ENCODE results near the gene PCNX1. TPM values are rescaled to one million over a fixed set of nuclear protein-coding genes. Genes with fewer than 3 reads are reported as not detected.

PCNX1 gene
- total RNA-seq, 5 donors from 2014 or later (not counting 1 experiment from before 2014, with no cell fraction given), result 80.8 to 140 (median 86.3) TPM

GRCh38 chr14:70882776-70883492 lies 24.3 kb upstream of the PCNX1 start:
- Histone ChIP-seq H3K4me3 (ENCODE audit: control insufficient read depth in 1 of 2, extremely low read depth in 1 of 2, low read length in 1 of 2) (no peak overlapping the region), H3K36me3 (ENCODE audit: control insufficient read depth in 2 of 2, extremely low read depth in 1 of 2, insufficient read depth in 1 of 2, low read length in 1 of 2) (no peaks in the 10 kb centered on the region), H3K27ac (ENCODE audit: low read length) (no peak overlapping the region), H3K27me3 (replicated peaks in 1 of 2; ENCODE audit: control insufficient read depth in 2 of 2, extremely low read depth in 1 of 2, insufficient read depth in 2 of 2, low read length in 1 of 2) (no peaks in the 10 kb centered on the region), H3K4me1 (ENCODE audit: control insufficient read depth in 1 of 2, extremely low read depth in 1 of 2, insufficient read depth in 2 of 2, low read length in 2 of 2) (peaks cover 10 to 49% of the 10 kb centered on the region in 2 experiments), H3K9me3 (no peaks in the 10 kb centered on the region)
- ATAC-seq (replicated peaks in 1 of 4) (peak in 2 of 4 experiments; percentile 26 to 27), DNase-seq (no peak)
- H3K27me3 Mint-ChIP-seq, result no peaks in the 10 kb centered on the region
- H3K36me3 Mint-ChIP-seq, result no peaks in the 10 kb centered on the region
- ChIA-PET POLR2A (interaction anchor here in 1 of 2 donors (0.6 kb wide), 1 partner anchor 1103 kb away, joined by 3 read pairs; no protein-coding TSS in a partner anchor), CTCF (interaction anchor here in 1 of 2 donors (0.6 kb wide), 1 partner anchor 19 kb away, joined by 3 read pairs; no protein-coding TSS in a partner anchor)
- H3K27ac Mint-ChIP-seq, result peak overlapping the region; percentile 13 to 81
- peaks cover 59 to 61% (median 59%) of the 10 kb centered on the region in 3 donors for H3K4me1 Mint-ChIP-seq
- 96% methylated on average over 4 of the region's 6 CpGs for WGBS (ENCODE audit: insufficient coverage)
- no peak overlapping the region for H3K4me3 Mint-ChIP-seq
- H3K9me3 Mint-ChIP-seq, result no peaks in the 10 kb centered on the region

GRCh38 chr14:70884595-70885342 lies 22.5 kb upstream of the PCNX1 start:
- Histone ChIP-seq H3K36me3 (ENCODE audit: control insufficient read depth in 2 of 2, extremely low read depth in 1 of 2, insufficient read depth in 1 of 2, low read length in 1 of 2) (no peaks in the 10 kb centered on the region), H3K27me3 (replicated peaks in 1 of 2; ENCODE audit: control insufficient read depth in 2 of 2, extremely low read depth in 1 of 2, insufficient read depth in 2 of 2, low read length in 1 of 2) (no peaks in the 10 kb centered on the region), H3K9me3 (no peaks in the 10 kb centered on the region), H3K27ac (ENCODE audit: low read length) (no peak overlapping the region), H3K4me1 (ENCODE audit: control insufficient read depth in 1 of 2, extremely low read depth in 1 of 2, insufficient read depth in 2 of 2, low read length in 2 of 2) (peaks cover 10 to 60% of the 10 kb centered on the region in 2 experiments), H3K4me3 (ENCODE audit: control insufficient read depth in 1 of 2, extremely low read depth in 1 of 2, low read length in 1 of 2) (no peak overlapping the region)
- ChIA-PET POLR2A (no interaction called here), CTCF (interaction anchor here (0.6 to 0.9 kb wide), 3 partner anchors 10 to 71 kb away, joined by 3 to 4 read pairs (median 3); no protein-coding TSS in a partner anchor)
- Mint-ChIP-seq H3K9me3 (no peaks in the 10 kb centered on the region), H3K4me1 (peaks cover 75 to 77% (median 75%) of the 10 kb centered on the region in 3 donors), H3K27me3 (no peaks in the 10 kb centered on the region), H3K27ac (peak overlapping the region; percentile 90 to 95), H3K36me3 (no peaks in the 10 kb centered on the region), H3K4me3 (peak overlapping the region in 1 of 3 donors; percentile 30)
- 77% methylated on average over 8 of the region's 8 CpGs for WGBS (ENCODE audit: insufficient coverage)
- ATAC-seq (replicated peaks in 1 of 4) (peak in 1 of 4 experiments; percentile 17), DNase-seq (no peak)

- ChIA-PET CTCF (interaction anchor here (0.6 to 2.1 kb wide), 6 partner anchors 11 to 70 kb away, joined by 3 to 16 read pairs (median 4); partner anchors contain the start of gene PCNX1 (in 1 of the 2)), POLR2A (no interaction called here)
- 86% methylated on average over 2 of the region's 5 CpGs for WGBS (ENCODE audit: insufficient coverage)
- H3K9me3 ChIP-seq, result no peaks in the 10 kb centered on the region
- ATAC-seq (replicated peaks in 1 of 4) (no peak), DNase-seq (no peak)
- H3K4me3 ChIP-seq (ENCODE audit: control insufficient read depth in 1 of 2, extremely low read depth in 1 of 2, low read length in 1 of 2), result no peak overlapping the region
- H3K4me1 ChIP-seq (ENCODE audit: control insufficient read depth in 1 of 2, extremely low read depth in 1 of 2, insufficient read depth in 2 of 2, low read length in 2 of 2), result peaks cover 10 to 60% of the 10 kb centered on the region in 2 experiments
- Mint-ChIP-seq H3K27ac (peak overlapping the region; percentile 90 to 95), H3K4me3 (no peak overlapping the region), H3K9me3 (no peaks in the 10 kb centered on the region), H3K4me1 (peaks cover 76 to 78% (median 77%) of the 10 kb centered on the region in 3 donors), H3K27me3 (no peaks in the 10 kb centered on the region), H3K36me3 (no peaks in the 10 kb centered on the region)
- H3K27ac ChIP-seq (ENCODE audit: low read length), result peak overlapping the region; percentile 71
- no peaks in the 10 kb centered on the region for H3K36me3 ChIP-seq (ENCODE audit: control insufficient read depth in 2 of 2, extremely low read depth in 1 of 2, insufficient read depth in 1 of 2, low read length in 1 of 2)
- no peaks in the 10 kb centered on the region for H3K27me3 ChIP-seq (replicated peaks in 1 of 2; ENCODE audit: control insufficient read depth in 2 of 2, extremely low read depth in 1 of 2, insufficient read depth in 2 of 2, low read length in 1 of 2)
Observed at GRCh38 chr14:70885343-70886022, 21.8 kb upstream of the PCNX1 start.

GRCh38 chr14:70886421-70887206 lies 20.6 kb upstream of the PCNX1 start:
- ATAC-seq (replicated peaks in 1 of 4), result peak; percentile 60 to 69 (median 66)
- H3K36me3 ChIP-seq (ENCODE audit: control insufficient read depth in 2 of 2, extremely low read depth in 1 of 2, insufficient read depth in 1 of 2, low read length in 1 of 2), result no peaks in the 10 kb centered on the region
- Mint-ChIP-seq H3K27me3 (no peaks in the 10 kb centered on the region), H3K36me3 (no peaks in the 10 kb centered on the region), H3K4me3 (peak overlapping the region; percentile 52 to 73 (median 60)), H3K4me1 (peaks cover 77 to 88% (median 87%) of the 10 kb centered on the region in 3 donors), H3K27ac (peak overlapping the region; percentile 90 to 95), H3K9me3 (no peaks in the 10 kb centered on the region)
- H3K27me3 ChIP-seq (replicated peaks in 1 of 2; ENCODE audit: control insufficient read depth in 2 of 2, extremely low read depth in 1 of 2, insufficient read depth in 2 of 2, low read length in 1 of 2), result no peaks in the 10 kb centered on the region
- peak overlapping the region in 1 of 2 donors; percentile 2 for H3K4me3 ChIP-seq (ENCODE audit: control insufficient read depth in 1 of 2, extremely low read depth in 1 of 2, low read length in 1 of 2)
- CTCF ChIA-PET, result interaction anchor here (0.5 to 2.1 kb wide), 10 partner anchors 15 to 126 kb away, joined by 3 to 16 read pairs (median 4); partner anchors contain the start of gene PCNX1 (in 1 of the 2)
- 0% methylated on average over 2 of the region's 5 CpGs for WGBS (ENCODE audit: insufficient coverage)
- peak overlapping the region; percentile 71 for H3K27ac ChIP-seq (ENCODE audit: low read length)
- peaks cover 10 to 60% of the 10 kb centered on the region in 2 experiments for H3K4me1 ChIP-seq (ENCODE audit: control insufficient read depth in 1 of 2, extremely low read depth in 1 of 2, insufficient read depth in 2 of 2, low read length in 2 of 2)
- no peaks in the 10 kb centered on the region for H3K9me3 ChIP-seq
- POLR2A ChIA-PET, result interaction anchor here in 1 of 2 donors (1.1 kb wide), 1 partner anchor 15 kb away, joined by 5 read pairs; no protein-coding TSS in a partner anchor
- DNase-seq, result peak in 26 of 35 experiments; percentile 14 to 59 (median 33)

GRCh38 chr14:70887207-70887681 lies 20.0 kb upstream of the PCNX1 start:
- WGBS (ENCODE audit: insufficient coverage), result 38% methylated on average over 1 of the region's 3 CpGs
- peak overlapping the region; percentile 90 to 95 for H3K27ac Mint-ChIP-seq
- H3K9me3 Mint-ChIP-seq, result no peaks in the 10 kb centered on the region
- Histone ChIP-seq H3K27ac (ENCODE audit: low read length) (peak overlapping the region; percentile 71), H3K27me3 (replicated peaks in 1 of 2; ENCODE audit: control insufficient read depth in 2 of 2, extremely low read depth in 1 of 2, insufficient read depth in 2 of 2, low read length in 1 of 2) (no peaks in the 10 kb centered on the region), H3K9me3 (no peaks in the 10 kb centered on the region), H3K36me3 (ENCODE audit: control insufficient read depth in 2 of 2, extremely low read depth in 1 of 2, insufficient read depth in 1 of 2, low read length in 1 of 2) (no peaks in the 10 kb centered on the region), H3K4me1 (ENCODE audit: control insufficient read depth in 1 of 2, extremely low read depth in 1 of 2, insufficient read depth in 2 of 2, low read length in 2 of 2) (peaks cover 10 to 60% of the 10 kb centered on the region in 2 experiments), H3K4me3 (ENCODE audit: control insufficient read depth in 1 of 2, extremely low read depth in 1 of 2, low read length in 1 of 2) (peak overlapping the region in 1 of 2 donors; percentile 2)
- no peaks in the 10 kb centered on the region for H3K27me3 Mint-ChIP-seq
- H3K4me3 Mint-ChIP-seq, result peak overlapping the region; percentile 52 to 73 (median 60)
- no peaks in the 10 kb centered on the region for H3K36me3 Mint-ChIP-seq
- DNase-seq, result peak in 1 of 35 experiments; percentile 31
- ATAC-seq (replicated peaks in 1 of 4), result peak in 1 of 4 experiments; percentile 51
- H3K4me1 Mint-ChIP-seq, result peaks cover 75 to 91% (median 89%) of the 10 kb centered on the region in 3 donors
- ChIA-PET CTCF (interaction anchor here in 1 of 2 donors (1.0 to 2.1 kb wide), 6 partner anchors 15 to 71 kb away, joined by 3 to 16 read pairs (median 4); partner anchors contain the start of gene PCNX1), POLR2A (interaction anchor here in 1 of 2 donors (1.1 kb wide), 1 partner anchor 15 kb away, joined by 5 read pairs; no protein-coding TSS in a partner anchor)
